Measurements from ENCODE around the gene ZNF438.

The ZNF438 gene

DNA sequence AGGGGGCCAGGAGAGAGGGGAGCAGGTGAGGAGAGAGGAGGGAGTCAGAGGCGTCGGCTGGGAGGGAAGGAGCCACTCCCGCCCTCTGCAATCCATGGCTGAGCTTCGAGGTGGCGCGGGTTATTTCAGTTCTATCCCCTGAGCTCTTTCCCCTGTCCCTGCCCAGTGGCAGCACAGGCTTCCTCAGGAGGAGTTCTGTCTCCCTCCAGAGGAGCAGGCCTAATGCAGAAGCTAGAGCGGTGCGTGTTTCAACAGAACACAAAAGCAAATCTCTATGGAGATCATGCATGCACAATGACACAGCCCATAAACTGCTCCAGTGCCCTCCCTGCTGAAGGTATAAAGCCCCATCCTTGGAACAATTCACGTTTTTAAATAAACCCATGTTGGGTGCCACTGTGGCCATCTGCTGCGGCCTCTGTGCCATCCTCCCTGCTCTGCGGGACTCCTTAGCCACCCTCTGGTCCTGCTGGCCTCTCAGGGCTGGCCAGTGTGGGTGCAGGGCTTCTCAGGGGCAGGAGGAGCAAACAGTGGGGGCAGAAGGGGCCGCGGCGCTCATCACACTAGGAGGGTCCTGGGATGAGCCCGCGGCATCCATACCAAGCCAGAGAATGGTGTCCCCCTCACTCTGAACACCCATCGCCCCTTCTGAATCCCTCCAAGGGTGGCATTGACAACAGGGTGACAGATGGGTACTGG, 209.5 kb downstream of the ZNF438 start:
- DNase-seq, result no peak

DNA sequence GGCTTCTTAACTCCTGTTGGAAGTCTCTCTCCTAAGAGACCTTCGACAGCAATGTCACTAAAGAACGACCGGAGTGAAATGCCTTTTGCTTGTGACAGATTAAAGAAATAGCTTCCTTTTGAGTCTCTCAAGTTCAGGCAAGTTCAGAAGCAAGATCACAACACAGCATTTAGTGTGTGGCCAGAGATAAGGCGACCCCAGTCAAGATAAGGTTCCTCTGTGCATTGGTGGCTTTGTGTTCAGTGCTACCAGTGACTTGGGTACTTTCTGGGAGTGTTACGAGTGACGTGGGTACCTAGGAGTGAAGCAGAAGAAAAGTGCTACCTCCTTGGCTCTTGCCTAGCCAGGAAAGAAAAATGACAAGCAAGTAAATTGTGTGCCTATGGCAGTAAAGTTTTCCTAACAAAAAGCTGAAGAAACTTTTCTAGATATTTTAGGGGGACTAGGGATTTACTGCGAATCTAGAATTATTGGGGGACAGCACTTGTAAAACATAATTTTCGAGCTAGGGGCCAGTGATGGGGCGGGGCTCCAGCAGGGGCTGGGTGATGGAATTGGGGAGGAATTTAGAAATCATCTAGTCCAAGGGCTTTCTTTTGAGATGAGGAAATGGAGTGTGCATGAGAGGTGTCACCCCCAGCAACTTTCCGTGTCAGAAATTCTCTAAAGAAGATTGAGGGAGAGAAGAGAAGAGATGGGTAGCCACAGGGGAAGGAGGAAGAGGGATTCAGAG, 210.2 kb downstream of the ZNF438 start:
- DNase-seq, result no peak

DNA sequence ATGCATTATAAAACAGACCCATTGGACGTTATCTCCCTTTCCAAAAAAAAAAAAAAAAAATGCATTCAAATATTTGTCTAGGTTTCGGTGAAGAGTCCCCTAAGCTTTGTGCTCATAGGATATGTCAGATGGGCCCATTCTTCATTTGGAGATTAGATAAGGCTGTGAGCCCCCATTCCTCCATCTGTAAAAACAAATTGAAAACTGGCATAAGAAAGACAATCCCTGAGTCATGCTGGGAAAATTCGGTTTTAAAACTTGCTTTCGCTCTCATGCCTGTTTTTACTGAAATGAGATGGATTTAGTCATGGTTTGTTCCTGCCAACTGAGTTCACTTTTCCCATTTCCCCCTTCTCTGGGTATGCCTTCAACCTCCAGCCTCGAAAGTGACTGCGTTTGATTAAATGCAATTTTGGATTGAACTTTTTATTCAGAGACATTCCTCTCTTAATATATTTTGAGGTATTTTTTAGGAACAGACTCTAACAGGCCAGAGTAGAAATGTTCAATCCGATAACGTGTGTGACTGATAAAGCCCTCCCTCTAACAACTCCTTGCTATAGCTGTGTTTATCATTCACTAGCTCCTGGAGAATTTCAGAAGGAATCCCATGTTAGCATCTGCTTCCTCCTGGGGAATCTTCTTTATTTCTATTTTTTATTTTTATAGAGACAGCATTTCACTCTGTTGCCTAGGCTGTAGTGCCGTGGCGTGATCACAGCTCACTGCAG, 211.2 kb downstream of the ZNF438 start:
- no peak for DNase-seq

DNA sequence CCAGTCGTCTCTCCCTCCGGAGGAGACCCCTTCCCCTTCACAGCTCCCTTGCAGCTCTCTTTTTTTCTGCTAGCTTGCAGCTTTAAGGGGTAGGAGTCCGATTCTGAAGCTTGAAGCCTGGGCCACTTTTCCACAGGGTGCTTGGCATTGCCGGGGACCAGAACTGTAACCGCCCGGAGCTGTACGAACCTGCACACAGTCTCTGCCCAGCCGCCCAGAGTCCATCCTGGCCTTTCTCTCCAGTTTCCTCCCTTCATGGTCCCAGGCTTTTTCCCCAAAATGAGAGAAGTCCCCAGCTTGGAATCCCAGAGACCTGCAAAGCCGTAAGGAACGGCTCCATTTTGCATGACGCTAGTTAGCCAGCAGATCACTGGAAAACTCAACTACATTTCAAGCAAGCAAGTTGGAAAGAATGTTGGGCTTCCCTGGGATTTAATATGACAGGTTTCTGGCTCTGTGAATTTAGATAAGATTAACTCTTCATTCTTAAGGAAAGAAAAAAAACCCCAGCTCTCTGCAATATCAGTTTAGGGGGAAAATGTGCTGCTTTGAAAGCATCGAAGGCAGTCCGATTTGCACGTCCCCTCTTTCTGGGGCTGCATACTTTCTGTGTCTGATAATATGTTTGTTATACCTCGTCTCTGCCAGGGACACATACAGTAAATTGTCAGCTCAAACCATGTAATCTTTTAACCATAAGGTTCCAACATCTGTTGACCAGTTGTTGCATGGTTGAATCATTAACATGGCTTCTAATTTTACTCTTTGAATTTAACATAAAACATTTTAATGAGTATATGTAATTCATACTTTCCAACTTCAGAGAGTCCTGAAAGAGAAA, 212.1 kb downstream of the ZNF438 start:
- DNase-seq, result no peak

DNA sequence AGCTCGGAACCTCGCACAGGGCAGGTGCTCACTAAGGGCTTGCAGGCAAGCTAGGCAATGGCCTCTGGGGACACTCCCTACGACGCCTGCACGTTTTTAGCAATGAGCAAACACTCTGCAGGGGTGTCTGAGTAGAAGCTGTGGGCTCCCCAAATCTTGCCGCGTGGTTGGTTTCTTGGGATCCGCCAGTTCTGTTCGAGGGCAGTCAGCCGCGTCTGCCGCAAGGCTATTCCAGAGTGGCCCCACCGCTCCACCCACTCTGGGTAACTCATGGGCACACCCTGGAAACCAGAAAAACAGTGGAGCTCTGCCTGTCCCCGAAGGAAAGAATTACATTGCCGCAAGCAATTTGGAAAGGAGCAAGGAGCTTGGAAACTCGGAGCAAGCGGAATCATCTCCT, 212.8 kb downstream of the ZNF438 start:
- DNase-seq, result no peak

DNA sequence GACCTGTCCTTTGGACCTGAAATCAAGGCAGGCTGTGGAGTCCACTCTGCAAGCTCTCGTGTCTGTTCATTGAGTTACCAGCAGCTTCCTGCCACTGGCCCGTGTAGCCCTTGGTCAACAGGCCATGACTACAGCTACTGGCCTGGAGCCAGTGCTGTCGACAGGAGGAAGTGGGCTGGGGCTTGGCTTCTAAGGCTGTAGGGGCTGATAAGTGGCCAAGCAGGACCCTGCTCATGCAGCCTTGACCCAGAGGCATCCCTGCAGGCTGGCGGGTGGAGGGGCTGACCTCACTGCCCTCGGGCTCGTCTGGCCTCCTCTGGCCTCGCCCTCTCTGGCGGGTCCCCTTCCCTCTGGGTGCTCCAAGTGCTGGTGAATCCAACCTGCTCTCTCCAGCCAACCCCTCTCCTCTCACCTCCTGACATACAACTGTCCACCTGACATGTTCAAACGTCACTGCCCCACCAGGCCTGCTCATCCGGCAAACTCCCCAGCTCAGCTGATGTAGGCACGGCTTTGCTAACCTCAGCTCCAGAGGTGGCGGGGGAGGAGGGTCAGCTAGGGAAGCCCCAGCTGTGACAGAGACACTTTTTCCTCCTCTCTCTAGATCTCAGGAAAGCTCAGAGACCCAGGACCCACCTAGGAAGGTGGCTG, 213.5 kb downstream of the ZNF438 start:
- no peak for DNase-seq

DNA sequence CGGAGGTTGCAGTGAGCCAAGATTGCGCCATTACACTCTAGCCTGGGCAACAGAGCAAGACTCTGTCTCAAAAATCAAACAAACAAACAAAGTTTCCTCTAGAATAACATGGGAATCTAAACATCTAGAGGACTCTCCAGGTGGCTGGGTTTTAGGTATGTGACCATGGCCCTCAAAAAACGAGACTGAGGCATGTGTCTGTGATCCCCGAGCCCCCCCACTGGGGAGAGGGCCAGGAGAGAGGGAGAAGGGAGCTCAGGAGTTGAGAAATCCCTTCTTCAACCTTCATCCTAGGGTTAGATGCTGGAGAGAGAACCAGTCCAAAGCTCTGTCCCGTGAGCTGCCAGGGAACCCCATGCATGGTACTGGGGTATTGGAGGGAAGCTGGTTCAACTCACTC, 214.1 kb downstream of the ZNF438 start:
- DNase-seq, result no peak

DNA sequence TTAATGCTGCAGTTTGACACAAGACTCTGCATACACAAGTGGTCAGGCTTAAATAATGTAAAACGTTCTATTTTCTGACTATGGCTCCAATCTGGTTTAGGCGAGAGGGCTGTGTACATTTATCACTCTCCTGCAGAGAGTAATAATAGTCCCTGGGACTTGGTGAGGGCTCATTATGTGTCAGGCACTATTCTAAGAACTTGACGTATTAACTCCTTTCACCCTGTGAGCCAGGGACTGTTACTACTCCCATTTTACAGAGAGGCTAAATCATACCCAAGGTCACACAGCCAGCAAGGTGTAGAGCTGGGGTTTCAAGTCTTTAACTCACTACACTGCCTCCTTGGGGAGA, 214.9 kb downstream of the ZNF438 start:
- no peak for DNase-seq

DNA sequence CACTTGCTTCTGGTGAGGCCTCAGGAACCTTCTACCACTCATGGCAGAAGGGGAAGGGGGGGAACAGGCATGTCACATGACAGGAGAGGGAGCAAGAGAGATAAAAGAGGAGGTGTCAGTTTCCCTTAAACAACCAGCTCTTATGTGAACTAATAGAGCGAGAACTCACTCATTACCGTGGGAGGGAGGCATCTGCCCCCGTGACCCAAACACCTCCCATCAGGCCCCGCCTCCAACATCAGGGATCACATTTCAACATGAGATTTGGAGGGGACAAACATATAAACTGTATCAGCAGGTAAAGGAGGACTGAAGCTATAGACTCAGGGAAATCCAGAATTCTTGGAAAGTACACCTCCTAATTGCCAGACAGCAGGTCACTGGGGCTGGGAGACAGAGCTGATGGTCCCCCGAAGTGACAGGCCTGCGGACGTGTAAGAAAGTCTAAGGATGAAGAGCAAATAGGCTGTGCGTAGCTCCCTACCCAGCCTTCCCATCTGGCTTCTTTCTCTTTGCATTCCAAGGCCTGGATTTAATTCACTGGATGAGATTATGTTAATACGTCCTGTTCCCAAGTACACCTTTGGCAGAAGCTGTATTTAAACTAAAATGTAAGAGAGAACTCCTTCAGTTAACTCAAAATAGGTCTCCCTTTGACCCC, 215.4 kb downstream of the ZNF438 start:
- DNase-seq, result no peak

DNA sequence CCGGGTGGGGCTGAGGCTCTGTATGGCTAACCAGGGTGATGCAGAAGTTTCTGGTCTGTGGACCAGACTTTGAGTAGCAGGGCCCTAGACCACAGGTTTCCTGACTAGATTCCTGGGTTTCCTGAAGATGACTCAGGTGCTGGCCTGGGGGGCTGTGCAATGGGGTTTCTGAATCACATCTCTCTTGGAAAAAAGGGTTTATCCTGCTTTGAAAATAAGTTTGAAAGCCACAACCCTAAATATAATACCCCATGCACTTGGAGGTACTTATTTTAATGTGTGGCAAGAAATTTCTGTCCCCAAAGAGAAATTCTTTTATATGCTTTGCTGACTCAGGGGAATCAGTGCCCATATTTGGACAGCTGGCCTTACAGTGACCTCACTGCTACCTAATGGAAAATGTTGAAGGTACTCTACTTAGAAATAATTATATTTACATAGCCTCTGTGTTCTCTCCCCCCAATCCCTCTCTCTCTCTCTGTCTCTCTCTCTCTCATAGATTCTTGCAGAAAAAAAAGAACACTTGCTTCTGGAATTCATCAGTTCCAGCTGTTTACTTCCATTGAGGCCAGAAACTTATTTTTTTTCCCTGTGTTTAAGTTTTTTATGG, 217.7 kb downstream of the ZNF438 start:
- DNase-seq, result no peak

DNA sequence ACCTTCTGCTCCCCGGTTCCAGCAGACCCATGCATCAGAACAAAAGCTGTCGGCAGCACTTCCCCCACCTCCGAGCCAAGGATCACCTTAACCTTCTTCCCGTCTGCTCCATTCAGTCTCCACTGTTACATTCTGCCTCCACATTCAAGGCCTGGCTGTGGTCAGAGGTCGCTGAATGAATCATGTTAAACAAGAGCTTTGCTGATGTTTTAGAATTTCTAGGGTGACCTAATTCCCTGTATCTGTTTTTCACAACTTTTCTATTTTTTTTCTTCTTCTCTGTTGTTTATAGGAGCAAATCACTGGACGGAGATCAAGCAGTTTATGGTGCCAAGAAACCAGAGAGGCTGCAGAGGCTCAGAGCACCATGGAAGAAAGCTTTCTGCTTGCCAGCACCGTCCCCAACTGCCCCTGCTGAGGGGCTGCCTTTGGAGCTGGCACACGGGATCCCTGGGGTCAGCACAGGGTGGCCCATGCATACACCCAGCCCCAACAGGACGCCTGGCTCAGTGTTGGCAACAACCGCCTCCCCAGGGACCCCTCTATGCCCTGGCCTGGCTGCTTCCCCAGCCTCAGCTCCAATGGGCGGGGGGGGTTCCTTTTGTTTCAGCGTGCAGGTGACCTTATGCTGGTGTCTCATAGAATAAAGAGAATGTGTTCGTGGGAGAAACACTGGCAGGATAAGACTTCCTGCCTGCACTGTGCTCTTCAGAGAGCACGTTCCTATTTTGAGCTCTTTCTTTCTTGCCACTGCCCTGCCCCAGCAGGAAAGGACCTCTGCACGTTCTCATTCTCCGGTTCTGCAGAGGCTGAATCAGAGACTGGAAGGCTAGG, 219.4 kb downstream of the ZNF438 start:
- DNase-seq, result no peak

DNA sequence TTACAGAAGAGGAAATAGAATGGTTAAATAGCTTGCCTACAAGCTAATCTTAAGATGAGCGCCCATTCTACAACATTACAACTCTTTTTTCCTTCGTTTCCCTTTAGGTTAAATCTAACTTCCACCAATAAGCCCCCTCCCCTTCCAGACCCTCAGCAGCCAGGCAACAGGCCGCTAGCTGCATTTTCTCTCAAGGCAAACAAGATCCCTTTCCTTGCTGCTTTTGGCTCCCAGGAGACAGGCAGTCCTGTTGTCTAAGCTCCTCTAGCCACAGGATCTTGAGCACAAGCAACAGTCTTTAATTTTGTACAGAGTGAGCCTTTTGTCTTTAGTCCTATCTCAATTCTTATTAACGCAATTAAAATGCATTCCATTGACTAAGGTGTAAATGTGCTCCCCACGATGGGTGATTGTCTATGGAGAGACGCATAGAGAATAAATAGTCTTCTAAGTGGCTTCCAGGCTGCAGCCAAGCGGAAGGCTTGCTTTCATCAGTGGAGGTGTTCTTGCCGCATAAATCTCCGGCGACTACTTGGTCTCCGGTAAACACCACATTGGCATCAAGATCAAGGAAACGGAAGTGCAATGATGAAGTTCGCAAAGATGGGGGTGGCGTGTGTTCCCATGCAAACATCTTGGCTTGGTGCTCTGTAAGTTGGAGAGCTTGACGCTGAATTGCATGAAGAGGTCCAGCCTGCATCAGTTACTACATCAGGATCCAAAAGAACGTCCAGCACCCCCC, 220.2 kb downstream of the ZNF438 start:
- peak; percentile 1 for DNase-seq

DNA sequence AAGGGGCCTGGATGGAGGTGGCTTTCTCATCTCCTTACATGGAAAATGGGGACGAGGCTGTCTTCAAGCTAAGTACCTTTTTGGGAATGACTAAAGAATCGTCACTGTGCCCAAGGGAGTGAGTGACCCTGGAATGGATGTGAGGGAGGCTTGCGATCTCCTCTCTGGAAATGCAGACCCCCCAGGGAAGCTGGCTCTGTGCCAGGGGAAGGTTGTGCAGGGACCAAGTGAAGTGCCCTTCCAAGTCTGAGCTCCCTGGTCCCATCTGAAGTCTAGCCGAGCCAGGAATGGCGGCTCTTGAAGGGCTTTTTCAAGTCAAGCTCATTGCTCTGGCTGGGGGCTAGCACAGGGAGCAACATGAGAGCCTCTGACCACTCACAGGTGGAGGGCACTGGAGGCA, 221.2 kb downstream of the ZNF438 start:
- DNase-seq, result no peak

DNA sequence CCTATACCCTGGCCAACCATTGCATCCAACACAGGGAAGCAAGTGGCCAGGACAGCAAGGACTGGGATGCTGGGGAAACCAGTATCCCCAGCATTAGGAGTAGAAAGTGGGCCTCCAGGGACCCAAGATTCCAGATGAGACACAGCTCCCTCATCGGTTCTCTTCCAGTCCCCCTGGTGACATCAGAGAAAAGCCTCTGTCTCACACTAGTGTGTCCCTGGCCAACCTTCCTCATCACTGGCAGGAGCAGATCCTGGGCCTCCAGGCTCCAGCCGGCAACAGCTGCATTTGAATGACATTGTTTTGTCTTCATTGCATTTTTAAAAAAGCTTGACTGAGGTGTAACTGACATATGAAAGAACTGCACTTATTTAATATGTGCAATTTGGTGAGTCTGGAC, 224.8 kb downstream of the ZNF438 start:
- DNase-seq, result no peak

DNA sequence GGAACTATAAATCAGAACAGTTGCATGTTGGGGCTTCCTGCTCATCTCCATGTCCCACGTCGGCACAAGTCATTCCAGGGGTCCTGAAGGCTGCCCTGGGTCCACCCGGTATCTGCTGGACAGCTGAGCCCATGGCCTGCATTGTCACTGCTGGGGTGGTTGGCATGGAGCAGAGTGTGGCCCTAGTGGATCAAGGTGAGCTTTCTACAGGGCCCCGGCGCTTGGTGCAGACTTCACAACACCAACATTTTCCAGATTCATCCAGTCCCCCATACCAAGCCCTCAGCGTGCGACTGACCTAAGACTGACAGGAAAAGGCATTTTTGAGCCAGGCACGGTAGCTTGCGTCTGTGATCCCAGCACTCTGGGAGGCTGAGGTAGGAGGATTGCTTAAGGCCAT, 226.6 kb downstream of the ZNF438 start:
- no peak for DNase-seq

DNA sequence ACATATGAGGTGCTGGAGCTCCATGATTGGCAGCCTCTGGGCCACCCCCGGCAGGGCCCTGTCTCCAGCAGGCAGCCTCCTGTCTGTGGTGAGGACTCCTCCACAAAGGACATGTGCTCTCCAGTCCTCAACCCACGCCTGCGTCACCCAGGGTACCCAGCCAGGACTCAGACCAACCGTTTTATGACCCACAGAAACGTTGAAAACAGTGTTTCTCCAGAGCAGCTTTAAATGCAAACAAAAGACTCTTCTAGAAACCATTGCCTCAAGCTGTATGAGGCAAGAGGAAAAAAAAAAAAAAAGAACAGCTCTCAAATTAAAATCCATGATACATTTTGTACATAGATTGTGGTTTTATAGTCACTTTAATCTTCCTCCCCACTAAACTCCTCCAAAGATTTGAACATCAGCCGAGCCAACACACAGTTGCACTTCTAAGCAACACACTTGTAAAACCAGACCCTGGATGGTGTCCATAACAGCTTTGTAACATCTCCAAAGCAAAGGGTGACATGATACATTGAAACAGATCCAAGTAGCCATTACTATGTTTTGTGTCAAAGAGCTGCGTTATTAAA, 227.1 kb downstream of the ZNF438 start:
- no peak for DNase-seq

DNA sequence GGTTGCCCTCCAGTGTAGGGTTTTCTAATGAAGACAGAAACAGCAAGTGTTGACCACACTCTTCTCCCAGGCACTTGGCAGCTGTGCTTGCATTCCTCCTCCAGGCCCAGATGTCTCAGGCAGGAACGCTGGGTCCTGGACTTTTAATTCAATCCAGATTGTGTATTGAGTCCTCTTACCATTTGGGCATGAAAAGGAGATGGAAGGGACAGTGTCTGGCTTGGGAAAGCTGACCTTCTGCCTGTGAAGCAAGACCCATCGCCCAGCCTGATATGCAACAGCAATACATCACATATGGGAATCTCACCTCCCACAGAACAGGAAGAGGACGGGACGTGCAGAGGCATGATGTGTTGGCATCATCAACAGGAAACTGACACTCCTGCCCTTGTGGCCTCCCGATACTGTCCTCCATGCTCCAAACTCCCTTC, 227.8 kb downstream of the ZNF438 start:
- DNase-seq, result no peak

DNA sequence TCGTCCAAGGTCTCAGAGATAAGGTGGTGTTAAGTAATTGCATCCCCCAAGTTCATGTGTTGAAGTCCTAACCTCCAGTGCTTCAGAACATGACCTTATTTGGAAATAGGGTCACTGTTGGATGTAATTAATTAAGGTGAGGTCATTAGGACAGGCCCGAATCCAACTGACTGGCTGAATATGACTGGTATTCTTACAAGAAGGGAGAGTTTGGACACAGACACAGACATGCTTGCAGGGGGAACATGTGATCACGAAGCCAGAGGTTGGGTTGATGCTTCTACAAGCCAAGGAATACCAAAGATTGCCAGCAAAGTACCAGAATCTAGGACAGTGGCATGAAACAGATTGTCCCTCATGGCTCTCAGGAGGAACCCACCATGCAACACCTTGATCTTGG, 228.6 kb downstream of the ZNF438 start:
- DNase-seq, result no peak

DNA sequence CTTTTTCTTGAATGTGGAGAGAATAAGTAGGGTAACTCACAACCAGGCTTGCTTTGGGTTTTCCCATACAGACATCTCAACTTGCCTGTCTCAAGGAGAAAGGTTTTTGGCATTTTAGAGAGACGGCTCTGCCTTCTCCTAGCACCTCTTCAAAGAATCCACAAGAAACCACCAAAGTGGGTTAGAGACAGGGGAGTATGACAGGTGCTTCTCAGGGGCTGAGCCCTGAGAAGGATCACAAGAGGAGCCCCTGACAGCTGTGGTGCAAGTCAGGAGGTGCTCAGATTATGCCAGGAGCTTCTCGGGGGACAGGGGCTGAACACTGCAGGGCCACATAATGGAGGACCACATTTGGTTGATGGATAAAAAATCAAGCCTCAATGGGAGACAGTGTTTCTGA, 231.3 kb downstream of the ZNF438 start:
- DNase-seq, result no peak

All from central memory CD4-positive, alpha-beta T cell (primary cell).